Effector memory CD8-positive, alpha-beta T cell (primary cell): ENCODE results near the gene MN1.

ENCODE experiments used
- ATAC-seq: fragments of 150-1000 bp; cut with Tn5 transposase; replicated peaks from 2 replicates; pipeline ENCODE4 v1.10.0; 2021; ENCODE audit warnings: mild to moderate bottlenecking, moderate library complexity
- DNase-seq, 3 experiments: peaks; one replicate each; pipeline ENCODE4 v3.0.0; 2021
- H3K27ac Mint-ChIP-seq, 2 donors: one replicate each; pipeline ENCODE4 v1.8.0; 2022; ENCODE audit warnings: mild to moderate bottlenecking in 2 of 2, mixed read lengths in 2 of 2, moderate library complexity in 2 of 2
- H3K27me3 Mint-ChIP-seq, 2 donors: one replicate each; pipeline ENCODE4 v1.8.0; 2022; ENCODE audit warnings: mixed read lengths in 2 of 2
- H3K36me3 Mint-ChIP-seq: one replicate; pipeline ENCODE4 v1.8.0; 2022; ENCODE audit warnings: mild to moderate bottlenecking, moderate library complexity, mixed read lengths; ENCODE audit not compliant: insufficient read depth
- H3K4me1 Mint-ChIP-seq, 2 donors: one replicate each; pipeline ENCODE4 v1.8.0; 2022; ENCODE audit warnings: low read depth in 2 of 2, mixed read lengths in 2 of 2
- H3K4me3 Mint-ChIP-seq, 2 donors: one replicate each; pipeline ENCODE4 v1.8.0; 2022; ENCODE audit warnings: mild to moderate bottlenecking in 2 of 2, mixed read lengths in 2 of 2, moderate library complexity in 2 of 2
- H3K9me3 Mint-ChIP-seq, 2 donors: one replicate each; pipeline ENCODE4 v1.8.0; 2022; ENCODE audit warnings: mixed read lengths in 2 of 2
- total RNA-seq, 9 experiments: gene quantifications; one replicate each; lab custom pipeline; 2026; lab: John Stamatoyannopoulos, UW

The MN1 gene
- 0.17 to 3.8 (median 0.30) reads per million in 9 experiments for total RNA-seq

DNA sequence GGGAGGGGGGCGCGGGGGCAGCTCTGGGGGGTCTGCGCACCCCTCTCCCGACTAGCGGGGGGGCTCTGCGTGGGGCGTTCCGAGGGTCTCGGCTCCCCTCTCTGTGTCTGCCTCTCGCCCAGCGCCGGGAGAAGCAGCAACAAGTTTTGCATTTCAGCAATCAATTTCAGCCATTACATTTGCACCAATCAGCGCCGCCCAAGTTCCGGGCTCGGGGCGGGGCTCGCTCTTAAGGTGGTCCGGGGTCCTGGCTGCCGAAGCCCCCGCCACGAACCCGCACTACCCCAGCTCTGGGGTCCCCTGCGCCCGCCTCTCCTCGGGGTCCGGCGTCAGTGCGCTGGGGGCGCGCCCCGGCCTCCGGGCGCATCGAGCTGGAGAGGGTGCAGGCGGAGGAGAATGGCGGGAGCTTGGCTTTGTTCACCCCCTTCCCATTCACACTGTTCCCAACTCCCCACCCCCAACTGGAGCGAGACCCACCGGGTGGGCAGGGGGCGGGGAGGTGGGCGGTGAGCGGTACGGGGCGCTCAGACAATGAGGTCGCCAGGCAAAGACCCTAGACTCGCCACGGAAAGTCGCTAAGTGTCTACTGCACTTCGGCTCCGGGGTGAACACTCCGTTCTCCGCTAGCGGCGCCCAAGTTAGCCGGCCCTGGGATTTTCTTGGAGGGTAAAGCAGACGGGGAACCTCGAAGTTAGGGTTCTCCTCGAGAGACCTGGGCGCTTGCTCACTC is at the start of gene MN1:
TSS of gene MN1 (minus strand) at position 141 of the 730 bp plus-strand sequence. CDS start 1,213 bp downstream, outside the sequence.
- peaks cover 16 to 29% of the 10 kb centered on the region in 2 donors for H3K27me3 Mint-ChIP-seq

DNA sequence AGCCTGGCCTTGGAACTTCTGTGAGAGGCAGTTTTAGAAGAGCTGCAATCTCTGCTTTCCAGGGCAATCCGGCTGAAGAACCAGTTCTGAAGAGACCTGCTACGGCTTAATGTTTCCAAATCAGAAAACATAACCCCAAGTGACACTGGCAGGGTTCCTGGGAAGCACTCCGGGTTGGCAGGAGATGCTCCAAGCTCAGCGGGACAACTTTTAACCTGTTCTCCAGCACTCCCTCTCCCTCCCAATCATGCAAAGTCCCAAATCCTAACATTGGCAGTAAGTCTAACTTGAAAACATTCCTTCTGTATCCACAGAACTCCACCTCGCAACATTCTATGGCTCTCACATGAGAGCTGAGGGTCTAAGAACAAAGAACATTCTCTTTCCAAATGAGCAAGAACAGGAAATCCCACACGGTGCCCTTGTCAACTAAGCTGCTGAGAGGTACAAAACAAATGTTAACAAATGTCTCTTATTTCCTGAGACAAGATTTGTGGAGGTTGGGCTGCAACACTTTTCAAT is 48.5 kb upstream of the MN1 start:
- no peak for DNase-seq
- Mint-ChIP-seq H3K27ac (peak overlapping the region; percentile 4 to 79), H3K27me3 (no peaks in the 10 kb centered on the region), H3K9me3 (no peaks in the 10 kb centered on the region), H3K4me1 (peaks cover 4 to 14% of the 10 kb centered on the region in 2 donors), H3K4me3 (no peak overlapping the region), H3K36me3 (peaks cover 44% of the 10 kb centered on the region)
- no peak for ATAC-seq

More for the DNA sequence above, at the start of gene MN1:
- no peaks in the 10 kb centered on the region for H3K9me3 Mint-ChIP-seq
- H3K27ac Mint-ChIP-seq, result peak within 1 kb of the TSS in 1 of 2 donors; percentile 66
- H3K4me1 Mint-ChIP-seq, result peaks cover 17 to 19% of the 10 kb centered on the region in 2 donors
- no peaks in the 10 kb centered on the region for H3K36me3 Mint-ChIP-seq
- DNase-seq, result peak in 2 of 3 experiments; percentile 13 to 33
- ATAC-seq, result peak; percentile 65
- H3K4me3 Mint-ChIP-seq, result peak within 1 kb of the TSS; percentile 85 to 86

DNA sequence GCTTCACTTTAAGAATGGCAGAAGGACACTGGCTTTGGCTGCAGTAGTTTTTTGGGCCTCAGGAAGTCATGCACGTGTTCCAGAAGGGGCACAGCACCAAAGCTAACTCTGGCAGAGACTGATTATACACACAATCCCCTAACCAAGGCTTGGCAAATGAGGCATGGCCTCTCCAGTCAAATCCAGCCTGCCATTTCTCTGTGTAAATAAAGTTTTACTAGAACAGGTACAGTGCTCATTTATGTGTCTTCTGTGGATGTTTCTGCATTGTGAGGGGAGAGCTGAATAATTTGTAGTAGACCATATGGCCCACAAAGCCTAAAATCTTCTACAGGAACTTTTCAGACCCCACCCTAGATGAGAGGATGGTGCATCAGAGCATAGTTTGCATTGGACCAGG is 46.4 kb upstream of the MN1 start:
- Mint-ChIP-seq H3K36me3 (peaks cover 30% of the 10 kb centered on the region), H3K9me3 (no peaks in the 10 kb centered on the region), H3K27me3 (no peaks in the 10 kb centered on the region), H3K4me3 (no peak overlapping the region), H3K4me1 (peaks cover 0 to 4% of the 10 kb centered on the region in 2 donors), H3K27ac (peak overlapping the region in 1 of 2 donors; percentile 44)
- DNase-seq (no peak), ATAC-seq (no peak)

- Mint-ChIP-seq H3K27me3 (no peaks in the 10 kb centered on the region), H3K27ac (peak overlapping the region in 1 of 2 donors; percentile 44), H3K4me3 (no peak overlapping the region), H3K9me3 (no peaks in the 10 kb centered on the region), H3K36me3 (peaks cover 19% of the 10 kb centered on the region), H3K4me1 (peaks cover 0 to 4% of the 10 kb centered on the region in 2 donors)
- no peak for DNase-seq
- no peak for ATAC-seq
Measured at GRCh38 chr22:27846910-27847309, 45.4 kb upstream of the MN1 start.

DNA sequence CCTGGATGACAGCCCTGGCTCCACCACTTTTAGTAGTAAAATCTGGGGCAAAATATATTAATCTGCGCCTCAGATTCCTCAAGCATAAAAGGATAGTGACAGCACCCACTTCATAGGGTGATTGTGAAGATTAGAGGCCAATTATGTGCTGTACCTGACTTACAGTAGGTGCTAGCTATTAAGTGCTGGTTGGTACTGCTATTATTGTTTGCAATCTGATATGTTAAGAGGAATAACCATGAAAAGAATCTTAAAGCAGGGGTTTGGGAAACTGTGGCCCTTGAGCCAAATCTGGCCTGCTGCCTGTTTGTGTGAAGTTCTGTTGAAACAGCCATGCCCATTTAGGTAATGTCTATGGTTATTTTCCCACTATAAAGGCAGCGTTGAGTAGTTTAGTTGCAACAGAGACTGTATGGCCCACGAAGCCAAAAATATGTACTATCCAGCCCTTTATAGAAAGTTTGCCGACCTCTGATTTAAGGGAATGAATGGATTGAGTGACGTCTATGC is 44.7 kb upstream of the MN1 start:
- no peak overlapping the region for H3K4me3 Mint-ChIP-seq
- H3K36me3 Mint-ChIP-seq, result peaks cover 13% of the 10 kb centered on the region
- DNase-seq, result no peak
- H3K9me3 Mint-ChIP-seq, result no peaks in the 10 kb centered on the region
- no peak for ATAC-seq
- H3K27ac Mint-ChIP-seq, result peak overlapping the region in 1 of 2 donors; percentile 44
- H3K27me3 Mint-ChIP-seq, result no peaks in the 10 kb centered on the region
- peaks cover 0 to 4% of the 10 kb centered on the region in 2 donors for H3K4me1 Mint-ChIP-seq

- Mint-ChIP-seq H3K36me3 (peaks cover 7% of the 10 kb centered on the region), H3K4me3 (no peak overlapping the region), H3K27ac (no peak overlapping the region), H3K4me1 (peaks cover 0 to 4% of the 10 kb centered on the region in 2 donors), H3K9me3 (no peaks in the 10 kb centered on the region), H3K27me3 (no peaks in the 10 kb centered on the region)
- DNase-seq (no peak), ATAC-seq (no peak)
Measured at GRCh38 chr22:27845644-27846043, 44.1 kb upstream of the MN1 start.

DNA sequence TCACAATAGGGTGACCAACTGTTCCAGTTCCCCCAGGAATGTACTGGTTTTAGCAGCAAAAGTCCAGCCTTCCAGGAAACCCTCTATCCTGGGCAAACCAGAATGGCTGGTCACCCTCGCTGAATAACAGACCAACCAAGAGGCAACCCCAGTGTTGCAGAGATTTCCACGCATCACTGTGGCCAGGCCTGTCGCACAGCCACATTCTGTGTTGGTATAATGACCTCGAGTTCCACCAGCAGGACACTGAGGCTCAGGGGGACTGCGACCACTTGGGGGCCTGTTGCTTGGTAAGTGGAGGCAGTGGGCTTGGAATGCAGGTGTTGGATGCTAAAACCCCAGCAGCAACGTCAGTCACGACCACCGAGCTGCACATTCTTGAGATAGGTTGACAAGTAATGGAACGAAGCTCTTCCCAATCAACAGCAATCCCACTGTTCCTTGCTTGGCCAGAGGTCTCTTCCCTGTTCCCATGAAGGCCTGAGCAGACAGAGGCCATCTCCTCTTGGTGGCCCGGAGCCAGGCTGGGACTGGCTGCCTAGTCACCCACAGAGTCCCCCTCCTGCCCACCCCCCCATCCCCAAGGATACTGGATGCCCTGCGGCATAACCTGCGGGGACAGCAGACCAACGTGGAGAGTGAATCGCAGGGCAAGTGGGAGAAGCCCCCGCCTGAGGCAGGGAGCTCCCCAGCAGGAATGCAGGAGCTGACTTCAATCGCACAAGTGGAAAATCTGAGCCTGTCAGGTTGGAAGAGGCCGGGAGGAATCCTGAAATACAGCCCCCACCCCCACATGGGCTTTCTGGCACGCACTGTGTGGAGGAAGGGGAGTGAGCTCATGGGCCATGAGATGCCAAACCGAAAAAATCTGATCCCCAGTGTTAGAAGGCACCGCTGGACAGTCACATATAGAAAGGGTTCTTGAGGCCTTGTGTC is 43.4 kb upstream of the MN1 start:
- H3K27me3 Mint-ChIP-seq, result no peaks in the 10 kb centered on the region
- peaks cover 7% of the 10 kb centered on the region for H3K36me3 Mint-ChIP-seq
- no peak for DNase-seq
- no peak overlapping the region for H3K4me3 Mint-ChIP-seq
- no peaks in the 10 kb centered on the region for H3K9me3 Mint-ChIP-seq
- ATAC-seq, result no peak
- H3K27ac Mint-ChIP-seq, result no peak overlapping the region
- H3K4me1 Mint-ChIP-seq, result peaks cover 0 to 4% of the 10 kb centered on the region in 2 donors

- peaks cover 7% of the 10 kb centered on the region for H3K36me3 Mint-ChIP-seq
- no peaks in the 10 kb centered on the region for H3K9me3 Mint-ChIP-seq
- no peaks in the 10 kb centered on the region for H3K27me3 Mint-ChIP-seq
- no peak overlapping the region for H3K4me3 Mint-ChIP-seq
- H3K27ac Mint-ChIP-seq, result no peak overlapping the region
- peaks cover 0 to 4% of the 10 kb centered on the region in 2 donors for H3K4me1 Mint-ChIP-seq
- ATAC-seq (no peak), DNase-seq (no peak)
Measured at GRCh38 chr22:27844256-27844655, 42.7 kb upstream of the MN1 start.

- Mint-ChIP-seq H3K36me3 (peaks cover 4% of the 10 kb centered on the region), H3K9me3 (no peaks in the 10 kb centered on the region), H3K27me3 (no peaks in the 10 kb centered on the region), H3K4me3 (no peak overlapping the region), H3K4me1 (peaks cover 0 to 4% of the 10 kb centered on the region in 2 donors), H3K27ac (no peak overlapping the region)
- DNase-seq, result no peak
- no peak for ATAC-seq
Measured at GRCh38 chr22:27843441-27843840, 41.9 kb upstream of the MN1 start.

DNA sequence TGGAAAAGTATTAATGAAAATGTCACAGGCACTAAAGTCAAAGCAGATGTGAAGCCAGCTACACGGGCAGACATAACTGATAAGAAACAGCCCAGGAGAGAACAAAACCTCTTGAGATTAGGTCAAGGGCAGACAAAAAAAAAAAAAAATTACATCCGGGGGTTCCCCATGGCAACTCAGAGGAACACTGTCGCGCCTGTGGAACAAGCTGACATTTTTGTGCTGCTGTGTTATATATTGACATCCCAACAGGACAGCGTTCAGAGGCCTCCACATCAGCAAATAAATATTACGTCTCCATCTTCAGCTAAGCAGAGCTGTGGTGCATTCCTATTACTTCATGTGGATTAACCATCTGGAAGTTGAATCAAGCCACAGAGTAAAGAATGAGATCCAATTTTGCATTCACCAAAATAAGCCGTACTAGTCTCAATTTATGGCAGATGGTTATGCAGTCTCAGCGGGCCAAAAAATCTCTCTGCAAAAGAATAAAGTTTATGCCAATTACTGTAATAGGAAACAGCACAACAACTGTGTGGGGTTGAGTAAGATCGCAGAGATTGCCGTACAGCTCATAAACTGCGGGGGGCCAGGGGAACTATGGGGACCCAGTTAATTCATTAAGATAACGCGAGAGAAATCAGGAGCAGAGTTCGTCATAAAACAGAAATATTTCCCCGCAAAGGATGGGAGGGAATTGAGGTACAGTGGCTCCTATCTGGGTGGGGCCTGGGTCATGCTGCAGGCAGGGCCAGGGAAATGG is 41.3 kb upstream of the MN1 start:
- peaks cover 0 to 4% of the 10 kb centered on the region in 2 donors for H3K4me1 Mint-ChIP-seq
- no peaks in the 10 kb centered on the region for H3K27me3 Mint-ChIP-seq
- no peak overlapping the region for H3K4me3 Mint-ChIP-seq
- no peak overlapping the region for H3K27ac Mint-ChIP-seq
- H3K36me3 Mint-ChIP-seq, result peaks cover 4% of the 10 kb centered on the region
- peaks cover 0 to under 1% of the 10 kb centered on the region in 2 donors for H3K9me3 Mint-ChIP-seq
- ATAC-seq, result no peak
- no peak for DNase-seq

GRCh38 chr22:27842201-27842600 is 40.6 kb upstream of the MN1 start:
- no peak for ATAC-seq
- Mint-ChIP-seq H3K4me3 (no peak overlapping the region), H3K4me1 (peaks cover 0 to 4% of the 10 kb centered on the region in 2 donors), H3K27ac (no peak overlapping the region), H3K36me3 (peaks cover 4% of the 10 kb centered on the region), H3K9me3 (peaks cover 0 to 5% of the 10 kb centered on the region in 2 donors), H3K27me3 (no peaks in the 10 kb centered on the region)
- DNase-seq, result no peak

DNA sequence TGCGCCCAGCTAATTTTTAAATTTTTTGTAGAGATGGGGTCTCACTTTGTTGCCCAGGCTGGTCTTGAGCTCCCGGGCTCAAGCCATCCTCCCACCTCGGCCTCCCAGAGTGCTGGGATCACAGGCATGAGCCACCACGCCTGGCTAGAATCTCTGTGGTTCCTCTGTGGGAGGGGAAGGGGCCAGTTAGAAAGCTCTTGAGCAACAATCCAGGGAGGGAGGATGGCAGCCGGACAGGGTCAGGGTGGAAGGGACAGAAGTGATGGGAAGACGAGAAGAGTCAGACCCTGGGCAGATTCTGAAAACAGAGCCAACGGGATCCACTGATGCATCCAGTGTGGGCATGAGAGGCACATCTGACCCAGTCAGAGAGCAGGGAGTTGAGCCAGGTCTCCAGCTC is 38.9 kb upstream of the MN1 start:
- ATAC-seq, result no peak
- Mint-ChIP-seq H3K4me1 (peaks cover 0 to 4% of the 10 kb centered on the region in 2 donors), H3K4me3 (no peak overlapping the region)

More for the DNA sequence above, 38.9 kb upstream of the MN1 start:
- no peak overlapping the region for H3K27ac Mint-ChIP-seq
- no peak for DNase-seq
- H3K9me3 Mint-ChIP-seq, result peaks cover 0 to 5% of the 10 kb centered on the region in 2 donors
- no peaks in the 10 kb centered on the region for H3K27me3 Mint-ChIP-seq
- no peaks in the 10 kb centered on the region for H3K36me3 Mint-ChIP-seq
